Thyroid gland (tissue), 4 donors: Measurements from ENCODE around the gene PCBD1. TPM values are rescaled to one million over a fixed set of nuclear protein-coding genes. Genes with fewer than 3 reads are reported as not detected.

ENCODE experiments used
- DNase-seq, 2 donors: peaks; one replicate each; pipeline ENCODE4 v3.0.0-alpha.2; 2019
- H3K27ac ChIP-seq, 3 donors: fragments of 200-600 bp; sonication (generic); 1 replicate in 2 of 3; 2 replicates in 1 of 3; pipeline ENCODE4 v1.5.1; 2016 to 2019; ENCODE audit warnings: mild to moderate bottlenecking in 1 of 3, moderate library complexity in 1 of 3
- H3K27me3 ChIP-seq: fragments of 200-600 bp; sonication (generic); one replicate; pipeline ENCODE4 v1.5.1; 2019
- H3K36me3 ChIP-seq, 2 donors: fragments of 200-600 bp; sonication (generic); one replicate each; pipeline ENCODE4 v1.5.1; 2016 to 2019
- H3K4me1 ChIP-seq, 2 donors: fragments of 200-600 bp; sonication (generic); one replicate each; pipeline ENCODE4 v1.5.1; 2017 to 2019
- H3K4me3 ChIP-seq, 3 donors: fragments of 200-600 bp; sonication (generic); replicated peaks in 1 of 3; 1 replicate in 2 of 3; 2 replicates in 1 of 3; pipeline ENCODE4 v1.5.1; 2016; ENCODE audit warnings: mild to moderate bottlenecking in 1 of 3
- H3K9me3 ChIP-seq: fragments of 200-600 bp; sonication (generic); one replicate; pipeline ENCODE4 v1.5.1; 2017
- POLR2A ChIP-seq, 2 donors: fragments of 450-650 bp; IDR thresholded peaks; one replicate each; pipeline ENCODE4 v1.6.1; 2017; ENCODE audit warnings: antibody characterized with exemption in 2 of 2, mild to moderate bottlenecking in 2 of 2, moderate library complexity in 1 of 2
- WGBS, 2 donors: methylation state at CpG; one replicate each; pipeline ENCODE4 v1.1.5; 2017; 5-methylcytosine and 5-hydroxymethylcytosine counted together
- intact Hi-C: fragments of 100-400 bp; cut with DNase I; formaldehyde crosslinking; loops from one replicate; pipeline ENCODE4 v1.15.1; 2023
- total RNA-seq, 4 donors: library from RNA; depleted of rRNA; stranded (reverse); fragments of >200 nt; gene quantifications; one replicate each; pipeline ENCODE4 v1.2.3, GENCODE V29; 2016
- TF ChIP-seq, protein P1 (sequence below), 6 experiments: fragments of 200-600 bp in 3 of 6; fragments of 450-650 bp in 3 of 6; sonication (generic) in 3 of 6; IDR thresholded peaks; one replicate each; pipeline ENCODE4 v1.5.1; 2016 to 2019; ENCODE audit warnings: antibody characterized with exemption in 6 of 6, mild to moderate bottlenecking in 2 of 6, inconsistent platforms in 1 of 6, moderate library complexity in 1 of 6

The PCBD1 gene
- total RNA-seq, 4 donors from 2014 or later, result 39.4 to 124 (median 86.8) TPM

DNA sequence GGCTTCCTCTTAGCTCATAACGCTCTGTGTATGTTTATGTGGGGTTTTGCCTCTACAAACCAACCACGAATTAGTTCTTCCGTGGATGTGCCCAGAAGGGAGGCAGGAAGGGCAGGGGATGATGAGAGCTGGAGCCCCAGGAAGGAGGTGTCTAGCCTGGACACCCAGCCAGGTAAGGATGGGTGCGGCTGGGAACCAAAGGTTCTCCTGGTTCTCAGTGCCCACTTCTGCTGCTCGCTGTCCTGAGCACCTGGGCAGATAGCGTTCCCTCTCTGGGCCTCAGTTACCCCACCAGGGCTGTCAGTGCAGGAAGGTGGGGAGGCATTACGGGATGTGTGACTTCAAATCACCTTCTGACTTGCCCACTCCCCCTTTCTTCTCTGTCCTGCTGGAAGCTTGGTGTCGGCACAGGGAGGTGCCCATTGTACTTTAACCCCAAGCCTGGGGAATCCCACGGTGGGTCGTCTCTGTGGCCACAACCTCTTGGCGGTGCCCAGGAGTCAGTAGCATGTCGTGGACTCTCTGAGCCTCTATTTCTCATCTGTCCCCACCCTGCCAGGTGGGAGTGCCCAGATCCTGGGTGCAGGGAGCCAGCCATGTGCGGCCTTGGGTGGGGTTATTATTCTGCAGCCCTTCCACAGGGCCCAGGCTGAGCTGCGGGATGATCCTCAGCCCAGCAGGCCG, 18.7 kb upstream of the PCBD1 start:
- TF ChIP-seq, protein P1, sequence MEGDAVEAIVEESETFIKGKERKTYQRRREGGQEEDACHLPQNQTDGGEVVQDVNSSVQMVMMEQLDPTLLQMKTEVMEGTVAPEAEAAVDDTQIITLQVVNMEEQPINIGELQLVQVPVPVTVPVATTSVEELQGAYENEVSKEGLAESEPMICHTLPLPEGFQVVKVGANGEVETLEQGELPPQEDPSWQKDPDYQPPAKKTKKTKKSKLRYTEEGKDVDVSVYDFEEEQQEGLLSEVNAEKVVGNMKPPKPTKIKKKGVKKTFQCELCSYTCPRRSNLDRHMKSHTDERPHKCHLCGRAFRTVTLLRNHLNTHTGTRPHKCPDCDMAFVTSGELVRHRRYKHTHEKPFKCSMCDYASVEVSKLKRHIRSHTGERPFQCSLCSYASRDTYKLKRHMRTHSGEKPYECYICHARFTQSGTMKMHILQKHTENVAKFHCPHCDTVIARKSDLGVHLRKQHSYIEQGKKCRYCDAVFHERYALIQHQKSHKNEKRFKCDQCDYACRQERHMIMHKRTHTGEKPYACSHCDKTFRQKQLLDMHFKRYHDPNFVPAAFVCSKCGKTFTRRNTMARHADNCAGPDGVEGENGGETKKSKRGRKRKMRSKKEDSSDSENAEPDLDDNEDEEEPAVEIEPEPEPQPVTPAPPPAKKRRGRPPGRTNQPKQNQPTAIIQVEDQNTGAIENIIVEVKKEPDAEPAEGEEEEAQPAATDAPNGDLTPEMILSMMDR (IDR thresholded peaks at IDR 0.05), result no peak
- no peak for TF ChIP-seq POLR2A (IDR thresholded peaks at IDR 0.05)
- intact Hi-C loops, result no loop called here
- Histone ChIP-seq H3K4me1 (peaks cover 0 to 7% of the 10 kb centered on the region in 2 donors), H3K4me3 (no peak overlapping the region), H3K9me3 (no peaks in the 10 kb centered on the region), H3K27me3 (no peaks in the 10 kb centered on the region), H3K27ac (no peak overlapping the region), H3K36me3 (no peaks in the 10 kb centered on the region)
- no peak for DNase-seq
- WGBS, 2 donors, result 78 to 84% methylated on average over 15 of the region's 15 CpGs

DNA sequence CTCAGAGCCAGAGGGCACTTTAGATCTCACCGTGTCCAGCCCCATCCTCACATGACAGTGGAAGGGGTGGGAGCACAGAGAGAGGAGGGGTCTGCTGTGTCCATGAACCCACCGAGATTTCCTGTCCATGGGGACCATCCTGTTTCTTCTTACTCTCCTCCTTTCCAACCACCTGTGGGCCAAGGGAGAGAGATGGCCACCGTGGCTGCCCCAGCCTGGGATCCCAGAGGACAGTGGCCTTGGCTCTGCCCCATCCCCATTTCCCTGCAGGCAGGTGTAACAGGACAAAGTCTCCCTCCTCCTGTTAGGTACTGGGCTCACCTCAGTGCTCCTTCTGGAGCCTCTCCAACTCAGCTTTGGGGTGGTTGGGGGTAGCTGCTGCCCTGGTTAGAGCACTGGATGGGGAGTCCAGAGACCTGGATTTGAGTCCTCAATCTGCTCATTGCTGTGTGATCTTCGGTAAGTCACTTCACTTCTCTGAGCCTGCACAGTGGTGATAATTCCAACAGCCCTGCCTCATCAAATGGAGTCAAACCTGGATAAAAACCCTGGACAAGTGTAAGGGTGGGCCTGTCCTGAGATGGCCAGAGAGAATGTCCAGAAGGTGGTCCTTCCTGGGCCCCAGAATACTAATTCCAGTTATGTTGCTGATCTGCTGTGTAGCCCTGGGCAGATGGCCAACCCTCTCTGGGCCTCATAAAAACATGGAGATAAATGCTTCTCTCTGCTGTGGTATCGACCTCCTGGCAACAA, 17.8 kb upstream of the PCBD1 start:
- no peak overlapping the region for H3K4me3 ChIP-seq
- no peaks in the 10 kb centered on the region for H3K36me3 ChIP-seq
- H3K4me1 ChIP-seq, result peaks cover 0 to 7% of the 10 kb centered on the region in 2 donors
- 80 to 91% methylated on average over 5 of the region's 5 CpGs for WGBS, 2 donors
- no peaks in the 10 kb centered on the region for H3K27me3 ChIP-seq
- TF ChIP-seq, protein P1 (IDR thresholded peaks at IDR 0.05), result no peak
- no peak for TF ChIP-seq POLR2A (IDR thresholded peaks at IDR 0.05)
- no peak for DNase-seq
- H3K9me3 ChIP-seq, result no peaks in the 10 kb centered on the region
- intact Hi-C loops, result no loop called here
- no peak overlapping the region for H3K27ac ChIP-seq

DNA sequence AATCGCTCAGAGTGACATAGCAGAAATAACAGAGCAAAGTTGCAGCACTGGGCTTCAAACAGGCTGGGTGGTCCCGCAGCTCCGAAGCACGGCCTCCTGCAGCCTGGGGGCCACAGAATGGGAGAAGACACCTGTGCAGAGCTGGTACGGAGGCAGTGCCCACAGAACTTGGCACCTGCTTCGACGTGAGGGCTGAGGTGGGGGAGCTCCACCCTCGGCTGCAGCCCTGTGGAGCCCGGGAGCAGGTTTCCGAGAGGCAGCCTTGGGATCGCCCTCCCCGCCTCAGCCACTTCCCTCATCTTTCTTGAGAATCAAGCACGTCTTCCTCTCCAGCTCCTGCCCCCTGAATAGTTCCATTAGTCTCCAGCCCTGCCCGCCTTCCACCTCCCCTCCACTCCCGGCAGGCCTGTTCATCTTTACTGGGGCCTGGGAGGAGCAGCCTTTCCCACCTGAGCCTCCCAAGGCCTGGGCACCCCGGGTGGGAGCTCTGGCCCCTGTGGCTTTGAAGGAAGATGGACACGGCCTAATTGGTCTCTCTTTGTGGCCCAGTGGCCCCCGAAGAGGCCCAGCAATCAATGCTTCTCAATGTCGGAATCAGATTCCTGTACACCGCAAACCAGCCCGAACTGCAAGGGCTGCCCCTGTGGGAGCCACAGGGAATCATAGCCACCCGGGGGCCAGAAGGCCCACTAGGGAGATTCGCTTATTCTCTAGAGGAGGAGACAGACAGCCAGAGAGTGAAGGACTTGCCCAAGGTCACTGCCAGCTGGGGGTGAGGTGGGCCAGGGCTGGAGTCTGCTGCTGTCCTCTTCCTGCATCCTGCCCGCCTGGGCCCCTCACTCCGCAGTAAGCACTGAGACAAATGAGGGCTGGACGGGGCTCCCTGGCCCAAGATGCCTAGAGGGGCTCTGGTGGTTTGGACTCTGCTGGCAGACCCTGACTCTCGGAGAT, 17.0 kb upstream of the PCBD1 start:
- intact Hi-C loops, result no loop called here
- no peak for DNase-seq

DNA sequence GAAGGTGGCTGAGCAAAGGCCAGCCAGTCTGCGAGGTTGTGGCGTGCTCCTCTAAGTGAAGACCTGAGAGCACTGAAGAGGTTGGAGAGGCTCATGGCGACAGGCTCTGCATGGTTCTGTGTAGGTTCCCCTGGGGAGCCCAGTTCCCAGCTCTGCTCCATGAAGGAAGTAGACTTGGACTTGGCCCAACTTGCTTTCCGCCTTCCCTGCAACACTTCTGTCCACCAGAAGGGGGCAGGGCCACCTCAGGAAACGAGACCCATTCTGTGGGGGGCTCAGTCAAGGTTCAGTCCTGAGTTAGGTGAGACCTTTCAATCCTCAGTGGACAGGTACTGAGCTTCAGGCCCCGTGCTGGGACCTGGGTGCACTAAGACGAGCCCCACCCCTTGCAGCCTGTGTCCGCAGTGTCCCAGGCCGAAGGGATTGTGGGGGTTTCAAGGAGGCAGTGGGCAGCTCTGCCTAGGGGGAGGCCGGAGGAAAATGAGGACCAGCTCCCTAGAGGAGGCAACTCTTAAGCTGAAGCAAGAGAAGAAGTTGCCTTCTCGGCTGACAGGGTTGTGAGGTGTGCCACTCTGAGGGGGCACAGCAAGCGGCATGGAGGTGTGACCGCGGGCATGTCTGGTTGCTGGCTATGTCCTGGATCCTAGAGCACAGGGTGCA, 15.0 kb upstream of the PCBD1 start:
- Histone ChIP-seq H3K4me1 (peaks cover 0 to 7% of the 10 kb centered on the region in 2 donors), H3K36me3 (no peaks in the 10 kb centered on the region), H3K27ac (no peak overlapping the region), H3K9me3 (no peaks in the 10 kb centered on the region), H3K4me3 (no peak overlapping the region), H3K27me3 (no peaks in the 10 kb centered on the region)
- TF ChIP-seq, protein P1 (IDR thresholded peaks at IDR 0.05), result peak; percentile 47 to 91 (median 73)
- no peak for TF ChIP-seq POLR2A (IDR thresholded peaks at IDR 0.05)
- peak; percentile 65 to 79 for DNase-seq
- 52 to 57% methylated on average over 12 of the region's 14 CpGs for WGBS, 2 donors
- intact Hi-C loops, result no loop called here

More for the DNA sequence above, 17.0 kb upstream of the PCBD1 start:
- Histone ChIP-seq H3K9me3 (no peaks in the 10 kb centered on the region), H3K27ac (no peak overlapping the region), H3K4me3 (no peak overlapping the region), H3K4me1 (peaks cover 0 to 7% of the 10 kb centered on the region in 2 donors), H3K36me3 (no peaks in the 10 kb centered on the region), H3K27me3 (no peaks in the 10 kb centered on the region)
- no peak for TF ChIP-seq POLR2A (IDR thresholded peaks at IDR 0.05)
- TF ChIP-seq, protein P1 (IDR thresholded peaks at IDR 0.05), result no peak
- WGBS, 2 donors, result 85 to 93% methylated on average over 21 to 25 of the region's 27 CpGs
